ENCODE data around the gene ANKRD29. TPM values are rescaled to one million over a fixed set of nuclear protein-coding genes. Genes with fewer than 3 reads are reported as not detected.
"Not testable (repeated sequence)": the region's sequence is repeated elsewhere in the genome, so short reads cannot be mapped to it uniquely, and the experiment has no call there.

The ANKRD29 gene
- total and polyA plus RNA-seq, 7 experiments from 2014 or later = 0.11 to 0.58 (median 0.18) TPM; not detected in 2

- POLR2A ChIA-PET = no interaction called here
- Mint-ChIP-seq H3K4me3 (peak overlapping the region in 1 of 10 donors; percentile 19), H3K27ac (peak overlapping the region in 5 of 9 donors; percentile 25 to 76 (median 63)), H3K36me3 (peaks cover 4 to 23% (median 18%) of the 10 kb centered on the region in 5 donors), H3K4me1 (peaks cover 48 to 72% (median 67%) of the 10 kb centered on the region in 7 donors), H3K27me3 (no peaks in the 10 kb centered on the region), H3K9me3 (no peaks in the 10 kb centered on the region)
- Histone ChIP-seq H3K27me3 (ENCODE audit: control insufficient read depth in 2 of 2, insufficient read depth in 2 of 2, low read length in 2 of 2) (no peaks in the 10 kb centered on the region), H3K27ac (ENCODE audit: low read depth, low read length) (no peak overlapping the region), H3K36me3 (ENCODE audit: control insufficient read depth in 2 of 3, insufficient read depth in 3 of 3, low read length in 3 of 3) (no peaks in the 10 kb centered on the region), H3K4me3 (ENCODE audit: low read length) (no peak overlapping the region), H3K9me3 (ENCODE audit: control insufficient read depth in 2 of 3, low read length in 3 of 3) (no peaks in the 10 kb centered on the region), H3K4me1 (ENCODE audit: control insufficient read depth in 2 of 2, insufficient read depth in 2 of 2, low read length in 2 of 2) (peaks cover 13 to 62% of the 10 kb centered on the region in 2 donors)
- ATAC-seq = peak; percentile 42
- intact Hi-C loops (cut with micrococcal nuclease) = no loop called here
- CTCF ChIA-PET = interaction anchor here (1.0 kb wide), 1 partner anchor 10 kb away, joined by 3 read pairs; no protein-coding TSS in a partner anchor
- DNase-seq = no peak
Observed at GRCh38 chr18:23578891-23579653, 83.6 kb downstream of the ANKRD29 start.

- Mint-ChIP-seq H3K9me3 (no peaks in the 10 kb centered on the region), H3K4me3 (peak overlapping the region in 1 of 10 donors; percentile 19), H3K27me3 (no peaks in the 10 kb centered on the region), H3K4me1 (peaks cover 51 to 74% (median 67%) of the 10 kb centered on the region in 7 donors), H3K27ac (peak overlapping the region in 5 of 9 donors; percentile 41 to 72 (median 53)), H3K36me3 (peaks cover 4 to 23% (median 18%) of the 10 kb centered on the region in 5 donors)
- ChIA-PET CTCF (no interaction called here), POLR2A (no interaction called here)
- Histone ChIP-seq H3K9me3 (ENCODE audit: control insufficient read depth in 2 of 3, low read length in 3 of 3) (no peaks in the 10 kb centered on the region), H3K36me3 (ENCODE audit: control insufficient read depth in 2 of 3, insufficient read depth in 3 of 3, low read length in 3 of 3) (no peaks in the 10 kb centered on the region), H3K27me3 (ENCODE audit: control insufficient read depth in 2 of 2, insufficient read depth in 2 of 2, low read length in 2 of 2) (no peaks in the 10 kb centered on the region), H3K4me3 (ENCODE audit: low read length) (no peak overlapping the region), H3K4me1 (ENCODE audit: control insufficient read depth in 2 of 2, insufficient read depth in 2 of 2, low read length in 2 of 2) (peaks cover 17 to 64% of the 10 kb centered on the region in 2 donors), H3K27ac (ENCODE audit: low read depth, low read length) (no peak overlapping the region)
- DNase-seq = no peak
- intact Hi-C loops (cut with micrococcal nuclease) = no loop called here
- ATAC-seq = no peak
Observed at GRCh38 chr18:23578067-23578701, 84.5 kb downstream of the ANKRD29 start.

GRCh38 chr18:23577521-23577920, 85.2 kb downstream of the ANKRD29 start:
- H3K9me3 Mint-ChIP-seq; intact Hi-C loops (cut with micrococcal nuclease); H3K4me3 Mint-ChIP-seq; POLR2A ChIA-PET; ATAC-seq; H3K27me3 ChIP-seq (ENCODE audit: control insufficient read depth in 2 of 2, insufficient read depth in 2 of 2, low read length in 2 of 2); H3K9me3 ChIP-seq (ENCODE audit: control insufficient read depth in 2 of 3, low read length in 3 of 3); H3K4me3 ChIP-seq (ENCODE audit: low read length); CTCF ChIA-PET; H3K27ac ChIP-seq (ENCODE audit: low read depth, low read length); H3K36me3 ChIP-seq (ENCODE audit: control insufficient read depth in 2 of 3, insufficient read depth in 3 of 3, low read length in 3 of 3); DNase-seq; H3K27me3 Mint-ChIP-seq: not testable (repeated sequence)
- peaks cover 17 to 64% of the 10 kb centered on the region in 2 donors for H3K4me1 ChIP-seq (ENCODE audit: control insufficient read depth in 2 of 2, insufficient read depth in 2 of 2, low read length in 2 of 2)
- Mint-ChIP-seq H3K36me3 (peaks cover 4 to 23% (median 18%) of the 10 kb centered on the region in 5 donors), H3K27ac (peak overlapping the region in 1 of 9 donors; percentile 26), H3K4me1 (peaks cover 51 to 74% (median 66%) of the 10 kb centered on the region in 7 donors)

GRCh38 chr18:23575309-23575651, 87.4 kb downstream of the ANKRD29 start:
- DNase-seq (no peak), ATAC-seq (no peak)
- Mint-ChIP-seq H3K27ac (peak overlapping the region in 6 of 9 donors; percentile 56 to 91 (median 72)), H3K27me3 (no peaks in the 10 kb centered on the region), H3K4me1 (peaks cover 34 to 65% (median 52%) of the 10 kb centered on the region in 7 donors), H3K36me3 (peaks cover 4 to 24% (median 22%) of the 10 kb centered on the region in 5 donors), H3K9me3 (no peaks in the 10 kb centered on the region), H3K4me3 (peak overlapping the region in 2 of 10 donors; percentile 9 to 54)
- Histone ChIP-seq H3K27ac (ENCODE audit: low read depth, low read length) (no peak overlapping the region), H3K36me3 (ENCODE audit: control insufficient read depth in 2 of 3, insufficient read depth in 3 of 3, low read length in 3 of 3) (peaks cover 0 to 5% (median 4%) of the 10 kb centered on the region in 3 experiments), H3K4me1 (ENCODE audit: control insufficient read depth in 2 of 2, insufficient read depth in 2 of 2, low read length in 2 of 2) (peaks cover 17 to 63% of the 10 kb centered on the region in 2 donors), H3K9me3 (ENCODE audit: control insufficient read depth in 2 of 3, low read length in 3 of 3) (no peaks in the 10 kb centered on the region), H3K27me3 (ENCODE audit: control insufficient read depth in 2 of 2, insufficient read depth in 2 of 2, low read length in 2 of 2) (no peaks in the 10 kb centered on the region), H3K4me3 (ENCODE audit: low read length) (no peak overlapping the region)
- POLR2A ChIA-PET = no interaction called here
- intact Hi-C loops (cut with micrococcal nuclease) = no loop called here
- CTCF ChIA-PET = no interaction called here

GRCh38 chr18:23574611-23575308, 88.0 kb downstream of the ANKRD29 start:
- DNase-seq (no peak), ATAC-seq (no peak)
- Histone ChIP-seq H3K4me1 (ENCODE audit: control insufficient read depth in 2 of 2, insufficient read depth in 2 of 2, low read length in 2 of 2) (peaks cover 17 to 68% of the 10 kb centered on the region in 2 donors), H3K9me3 (ENCODE audit: control insufficient read depth in 2 of 3, low read length in 3 of 3) (no peaks in the 10 kb centered on the region), H3K27ac (ENCODE audit: low read depth, low read length) (peak overlapping the region; percentile 30), H3K36me3 (ENCODE audit: control insufficient read depth in 2 of 3, insufficient read depth in 3 of 3, low read length in 3 of 3) (peaks cover 0 to 7% (median 5%) of the 10 kb centered on the region in 3 experiments), H3K4me3 (ENCODE audit: low read length) (peak overlapping the region; percentile 26), H3K27me3 (ENCODE audit: control insufficient read depth in 2 of 2, insufficient read depth in 2 of 2, low read length in 2 of 2) (no peaks in the 10 kb centered on the region)
- ChIA-PET POLR2A (no interaction called here), CTCF (no interaction called here)
- Mint-ChIP-seq H3K27ac (peak overlapping the region; percentile 56 to 91 (median 66)), H3K9me3 (no peaks in the 10 kb centered on the region), H3K4me3 (peak overlapping the region; percentile 36 to 73 (median 50)), H3K27me3 (no peaks in the 10 kb centered on the region), H3K36me3 (peaks cover 4 to 26% (median 24%) of the 10 kb centered on the region in 5 donors), H3K4me1 (peaks cover 33 to 65% (median 48%) of the 10 kb centered on the region in 7 donors)
- intact Hi-C loops (cut with micrococcal nuclease) = loop anchor here (1.0 kb wide), 1 partner anchor 12 kb away; the partner anchor contains the start of gene NPC1 (in 2 of the 2)

GRCh38 chr18:23573626-23574431, 88.9 kb downstream of the ANKRD29 start:
- Mint-ChIP-seq H3K36me3 (peaks cover 7 to 36% (median 24%) of the 10 kb centered on the region in 5 donors), H3K27ac (peak overlapping the region; percentile 56 to 91 (median 66)), H3K4me1 (peaks cover 27 to 60% (median 41%) of the 10 kb centered on the region in 7 donors), H3K9me3 (no peaks in the 10 kb centered on the region), H3K4me3 (peak overlapping the region; percentile 17 to 73 (median 49)), H3K27me3 (no peaks in the 10 kb centered on the region)
- no peaks in the 10 kb centered on the region for H3K9me3 ChIP-seq (ENCODE audit: control insufficient read depth in 2 of 3, low read length in 3 of 3)
- ATAC-seq (peak; percentile 58), DNase-seq (peak in 1 of 9 donors; percentile 38)
- ChIA-PET POLR2A (interaction anchor here (0.8 kb wide), 1 partner anchor 36 kb away, joined by 3 read pairs; no protein-coding TSS in a partner anchor), CTCF (no interaction called here)
- peak overlapping the region; percentile 30 for H3K27ac ChIP-seq (ENCODE audit: low read depth, low read length)
- peak overlapping the region; percentile 26 for H3K4me3 ChIP-seq (ENCODE audit: low read length)
- peaks cover 17 to 66% of the 10 kb centered on the region in 2 donors for H3K4me1 ChIP-seq (ENCODE audit: control insufficient read depth in 2 of 2, insufficient read depth in 2 of 2, low read length in 2 of 2)
- intact Hi-C loops (cut with micrococcal nuclease) = loop anchor here (1.0 kb wide), 1 partner anchor 12 kb away; the partner anchor contains the start of gene NPC1 (in 2 of the 2)
- H3K27me3 ChIP-seq (ENCODE audit: control insufficient read depth in 2 of 2, insufficient read depth in 2 of 2, low read length in 2 of 2) = no peaks in the 10 kb centered on the region
- peaks cover 0 to 8% (median 6%) of the 10 kb centered on the region in 3 experiments for H3K36me3 ChIP-seq (ENCODE audit: control insufficient read depth in 2 of 3, insufficient read depth in 3 of 3, low read length in 3 of 3)

All from naive thymus-derived CD4-positive, alpha-beta T cell (primary cell).